Tibial artery (tissue), 4 donors: ENCODE data around the gene MID2.
A peak's percentile ranks its signal among the peaks of the same experiment; 100 is the strongest.

ENCODE experiments used
- DNase-seq, 2 donors: peaks; one replicate each; pipeline ENCODE4 v3.0.0-alpha.2; 2019
- H3K27ac ChIP-seq, 2 donors: fragments of 200-600 bp; sonication (generic) in 1 of 2; 1 replicate in 1 of 2; 2 replicates in 1 of 2; pipeline ENCODE4 v1.5.1; 2018 to 2019; ENCODE audit warnings: mild to moderate bottlenecking in 1 of 2
- H3K27me3 ChIP-seq, 2 donors: fragments of 200-600 bp; sonication (generic) in 1 of 2; one replicate each; pipeline versions ENCODE4 v1.5.1 to v1.6.0; 2016 to 2019
- H3K36me3 ChIP-seq, 3 donors: fragments of 200-600 bp; sonication (generic) in 2 of 3; one replicate each; pipeline ENCODE4 v1.5.1; 2016 to 2019; ENCODE audit warnings: mild to moderate bottlenecking in 2 of 3
- H3K4me1 ChIP-seq, 4 donors: fragments of 200-600 bp; sonication (generic) in 2 of 4; 1 replicate in 3 of 4; 2 replicates in 1 of 4; pipeline ENCODE4 v1.5.1; 2016 to 2019
- H3K4me3 ChIP-seq, 2 donors: fragments of 200-600 bp; sonication (generic) in 1 of 2; 1 replicate in 1 of 2; 2 replicates in 1 of 2; pipeline ENCODE4 v1.5.1; 2018 to 2019; ENCODE audit warnings: mild to moderate bottlenecking in 2 of 2
- H3K9me3 ChIP-seq, 3 donors: fragments of 200-600 bp; sonication (generic) in 1 of 3; one replicate each; pipeline ENCODE4 v1.5.1; 2016 to 2019
- intact Hi-C: fragments of 100-400 bp; cut with DNase I; formaldehyde crosslinking; loops from one replicate; pipeline ENCODE4 v1.15.0; 2023; ENCODE audit warnings: low total_unique reads
- TF ChIP-seq, protein P1 (sequence below), 2 experiments: fragments of 200-600 bp in 1 of 2; fragments of 450-650 bp in 1 of 2; IDR thresholded peaks; one replicate each; pipeline ENCODE4 v1.5.1; 2017 to 2019; ENCODE audit warnings: antibody characterized with exemption in 2 of 2, mild to moderate bottlenecking in 1 of 2, moderate library complexity in 1 of 2

The MID2 gene

GRCh38 chrX:107902721-107903120 is 77.1 kb downstream of the MID2 start:
- no peaks in the 10 kb centered on the region for H3K4me1 ChIP-seq
- intact Hi-C loops, result no loop called here
- DNase-seq, result no peak

GRCh38 chrX:107905366-107905765 is 79.7 kb downstream of the MID2 start:
- no peak overlapping the region for H3K4me3 ChIP-seq
- TF ChIP-seq, protein P1, sequence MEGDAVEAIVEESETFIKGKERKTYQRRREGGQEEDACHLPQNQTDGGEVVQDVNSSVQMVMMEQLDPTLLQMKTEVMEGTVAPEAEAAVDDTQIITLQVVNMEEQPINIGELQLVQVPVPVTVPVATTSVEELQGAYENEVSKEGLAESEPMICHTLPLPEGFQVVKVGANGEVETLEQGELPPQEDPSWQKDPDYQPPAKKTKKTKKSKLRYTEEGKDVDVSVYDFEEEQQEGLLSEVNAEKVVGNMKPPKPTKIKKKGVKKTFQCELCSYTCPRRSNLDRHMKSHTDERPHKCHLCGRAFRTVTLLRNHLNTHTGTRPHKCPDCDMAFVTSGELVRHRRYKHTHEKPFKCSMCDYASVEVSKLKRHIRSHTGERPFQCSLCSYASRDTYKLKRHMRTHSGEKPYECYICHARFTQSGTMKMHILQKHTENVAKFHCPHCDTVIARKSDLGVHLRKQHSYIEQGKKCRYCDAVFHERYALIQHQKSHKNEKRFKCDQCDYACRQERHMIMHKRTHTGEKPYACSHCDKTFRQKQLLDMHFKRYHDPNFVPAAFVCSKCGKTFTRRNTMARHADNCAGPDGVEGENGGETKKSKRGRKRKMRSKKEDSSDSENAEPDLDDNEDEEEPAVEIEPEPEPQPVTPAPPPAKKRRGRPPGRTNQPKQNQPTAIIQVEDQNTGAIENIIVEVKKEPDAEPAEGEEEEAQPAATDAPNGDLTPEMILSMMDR (IDR thresholded peaks at IDR 0.05), result no peak
- H3K27me3 ChIP-seq, result no peaks in the 10 kb centered on the region
- intact Hi-C loops, result no loop called here
- peaks cover 0 to 18% (median 0%) of the 10 kb centered on the region in 3 donors for H3K36me3 ChIP-seq
- H3K4me1 ChIP-seq, result no peaks in the 10 kb centered on the region
- DNase-seq, result no peak
- no peak overlapping the region for H3K27ac ChIP-seq
- no peaks in the 10 kb centered on the region for H3K9me3 ChIP-seq

More at GRCh38 chrX:107902721-107903120, 77.1 kb downstream of the MID2 start:
- TF ChIP-seq, protein P1 (IDR thresholded peaks at IDR 0.05), result no peak
- Histone ChIP-seq H3K36me3 (peaks cover 0 to 18% (median 0%) of the 10 kb centered on the region in 3 donors), H3K9me3 (no peaks in the 10 kb centered on the region), H3K27ac (no peak overlapping the region), H3K4me3 (no peak overlapping the region), H3K27me3 (no peaks in the 10 kb centered on the region)

GRCh38 chrX:107924136-107924746 is 98.6 kb downstream of the MID2 start:
- Histone ChIP-seq H3K4me1 (no peaks in the 10 kb centered on the region), H3K36me3 (peaks cover 3 to 34% (median 7%) of the 10 kb centered on the region in 3 donors), H3K4me3 (no peak overlapping the region), H3K27me3 (no peaks in the 10 kb centered on the region), H3K9me3 (no peaks in the 10 kb centered on the region), H3K27ac (no peak overlapping the region)
- DNase-seq, result no peak
- TF ChIP-seq, protein P1 (IDR thresholded peaks at IDR 0.05), result no peak
- intact Hi-C loops, result no loop called here

DNA sequence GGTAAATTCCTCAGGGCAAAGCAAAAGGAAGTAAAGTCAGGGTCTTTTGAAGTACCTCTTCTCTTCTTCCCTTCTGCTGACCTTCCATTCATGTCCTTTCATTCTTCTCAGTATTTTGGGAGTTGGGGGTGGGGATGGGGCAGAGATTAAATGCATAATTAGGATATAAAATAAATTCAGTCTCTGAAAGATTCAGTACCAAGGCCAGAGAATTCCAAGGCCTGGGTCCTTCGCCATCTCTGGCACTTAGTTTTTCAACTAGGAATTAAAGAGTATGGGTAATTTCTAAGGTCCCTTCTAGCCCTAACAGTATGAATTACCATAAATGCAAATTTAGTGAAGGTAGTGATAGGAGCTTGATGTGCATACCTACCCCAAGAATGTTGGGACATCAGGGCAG is 108.6 kb downstream of the MID2 start:
- Histone ChIP-seq H3K9me3 (no peaks in the 10 kb centered on the region), H3K27me3 (no peaks in the 10 kb centered on the region), H3K27ac (no peak overlapping the region), H3K36me3 (no peaks in the 10 kb centered on the region), H3K4me3 (no peak overlapping the region), H3K4me1 (peaks cover 0 to 10% (median 4%) of the 10 kb centered on the region in 4 donors)
- DNase-seq, result no peak
- intact Hi-C loops, result no loop called here
- TF ChIP-seq, protein P1 (IDR thresholded peaks at IDR 0.05), result no peak

DNA sequence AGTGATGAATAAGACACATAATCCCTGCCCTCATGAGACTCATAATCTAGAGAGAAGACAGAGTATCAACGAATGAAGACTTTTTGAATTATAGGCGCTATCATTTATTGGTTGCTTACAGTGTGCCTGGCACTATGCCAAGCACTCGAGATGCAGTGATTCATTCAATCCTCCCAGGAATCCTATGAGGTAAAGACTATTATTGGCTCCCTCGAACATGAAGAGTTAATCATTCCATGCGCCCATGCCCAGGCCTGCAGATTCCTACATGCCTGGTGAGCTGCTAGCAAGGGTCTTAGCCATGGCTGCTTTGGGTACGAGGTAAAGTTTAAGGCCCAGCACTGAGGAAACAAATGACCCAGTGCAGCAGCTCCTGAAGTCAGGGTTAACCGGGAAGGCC is 109.5 kb downstream of the MID2 start:
- TF ChIP-seq, protein P1 (IDR thresholded peaks at IDR 0.05), result no peak
- H3K36me3 ChIP-seq, result no peaks in the 10 kb centered on the region
- intact Hi-C loops, result no loop called here
- no peaks in the 10 kb centered on the region for H3K9me3 ChIP-seq
- peaks cover 0 to 10% (median 4%) of the 10 kb centered on the region in 4 donors for H3K4me1 ChIP-seq
- H3K4me3 ChIP-seq, result peak overlapping the region in 1 of 2 donors; percentile 31
- H3K27me3 ChIP-seq, result no peaks in the 10 kb centered on the region
- no peak overlapping the region for H3K27ac ChIP-seq
- DNase-seq, result no peak
